ENCODE results near the gene GABRG3. TPM values are rescaled to one million over a fixed set of nuclear protein-coding genes. Genes with fewer than 3 reads are reported as not detected.

Gene GABRG3
- total and polyA plus RNA-seq, 3 donors from 2014 or later: 3.7 to 13.4 (median 6.9) TPM

- Histone ChIP-seq H3K27me3 (no peaks in the 10 kb centered on the region), H3K4me1 (no peaks in the 10 kb centered on the region), H3K27ac (no peak overlapping the region), H3K4me3 (no peak overlapping the region), H3K9me3 (no peaks in the 10 kb centered on the region), H3K36me3 (ENCODE audit: low read depth, missing control alignments) (no peaks in the 10 kb centered on the region)
- no peak for DNase-seq
- TF ChIP-seq, protein P1, sequence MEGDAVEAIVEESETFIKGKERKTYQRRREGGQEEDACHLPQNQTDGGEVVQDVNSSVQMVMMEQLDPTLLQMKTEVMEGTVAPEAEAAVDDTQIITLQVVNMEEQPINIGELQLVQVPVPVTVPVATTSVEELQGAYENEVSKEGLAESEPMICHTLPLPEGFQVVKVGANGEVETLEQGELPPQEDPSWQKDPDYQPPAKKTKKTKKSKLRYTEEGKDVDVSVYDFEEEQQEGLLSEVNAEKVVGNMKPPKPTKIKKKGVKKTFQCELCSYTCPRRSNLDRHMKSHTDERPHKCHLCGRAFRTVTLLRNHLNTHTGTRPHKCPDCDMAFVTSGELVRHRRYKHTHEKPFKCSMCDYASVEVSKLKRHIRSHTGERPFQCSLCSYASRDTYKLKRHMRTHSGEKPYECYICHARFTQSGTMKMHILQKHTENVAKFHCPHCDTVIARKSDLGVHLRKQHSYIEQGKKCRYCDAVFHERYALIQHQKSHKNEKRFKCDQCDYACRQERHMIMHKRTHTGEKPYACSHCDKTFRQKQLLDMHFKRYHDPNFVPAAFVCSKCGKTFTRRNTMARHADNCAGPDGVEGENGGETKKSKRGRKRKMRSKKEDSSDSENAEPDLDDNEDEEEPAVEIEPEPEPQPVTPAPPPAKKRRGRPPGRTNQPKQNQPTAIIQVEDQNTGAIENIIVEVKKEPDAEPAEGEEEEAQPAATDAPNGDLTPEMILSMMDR (IDR thresholded peaks at IDR 0.05): no peak
- TF ChIP-seq POLR2A (IDR thresholded peaks at IDR 0.05): no peak
- WGBS, 2 donors: 54 to 61% methylated on average over 2 of the region's 2 CpGs
- intact Hi-C loops (cut with DNase I; ENCODE audit: low total_unique reads): no loop called here
Observed at GRCh38 chr15:27066446-27066845, 95.5 kb downstream of the GABRG3 start.

GRCh38 chr15:27067175-27067574 lies 96.2 kb downstream of the GABRG3 start:
- Histone ChIP-seq H3K36me3 (ENCODE audit: low read depth, missing control alignments) (no peaks in the 10 kb centered on the region), H3K27me3 (no peaks in the 10 kb centered on the region), H3K4me3 (no peak overlapping the region), H3K4me1 (no peaks in the 10 kb centered on the region), H3K9me3 (no peaks in the 10 kb centered on the region), H3K27ac (no peak overlapping the region)
- 87 to 95% methylated on average over 7 to 12 of the region's 12 CpGs for WGBS, 2 donors
- intact Hi-C loops (cut with DNase I; ENCODE audit: low total_unique reads): no loop called here
- no peak for DNase-seq
- TF ChIP-seq POLR2A (IDR thresholded peaks at IDR 0.05): no peak
- TF ChIP-seq, protein P1 (IDR thresholded peaks at IDR 0.05): no peak

- Histone ChIP-seq H3K36me3 (ENCODE audit: low read depth, missing control alignments) (no peaks in the 10 kb centered on the region), H3K4me3 (no peak overlapping the region), H3K27me3 (no peaks in the 10 kb centered on the region), H3K9me3 (no peaks in the 10 kb centered on the region), H3K27ac (no peak overlapping the region), H3K4me1 (no peaks in the 10 kb centered on the region)
- DNase-seq: no peak
- TF ChIP-seq, protein P1 (IDR thresholded peaks at IDR 0.05): no peak
- TF ChIP-seq POLR2A (IDR thresholded peaks at IDR 0.05): no peak
- intact Hi-C loops (cut with DNase I; ENCODE audit: low total_unique reads): no loop called here
- 68 to 75% methylated on average over 6 of the region's 6 CpGs for WGBS, 2 donors
Observed at GRCh38 chr15:27070841-27071240, 99.9 kb downstream of the GABRG3 start.

DNA sequence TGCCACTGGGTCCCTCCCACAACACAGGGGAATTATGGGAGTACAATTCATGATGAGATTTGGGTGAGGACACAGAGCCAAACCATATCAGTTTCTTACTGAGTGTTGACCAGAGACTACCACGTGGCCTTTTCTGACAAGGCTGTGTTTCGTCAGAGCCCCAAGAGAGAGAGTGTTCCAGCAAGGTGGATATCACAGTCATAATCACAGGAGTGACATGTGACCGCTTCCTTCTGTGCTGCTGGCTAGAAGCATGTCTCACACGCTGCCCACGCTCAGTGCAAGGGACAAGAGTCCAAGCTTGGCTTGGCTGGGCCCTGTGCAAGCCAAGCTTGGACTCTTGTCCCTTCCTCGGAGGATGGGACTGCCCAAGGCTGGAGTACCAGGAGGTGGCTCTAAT lies 103.2 kb downstream of the GABRG3 start:
- Histone ChIP-seq H3K9me3 (no peaks in the 10 kb centered on the region), H3K4me3 (no peak overlapping the region), H3K27me3 (no peaks in the 10 kb centered on the region), H3K27ac (no peak overlapping the region), H3K36me3 (ENCODE audit: low read depth, missing control alignments) (no peaks in the 10 kb centered on the region), H3K4me1 (no peaks in the 10 kb centered on the region)
- WGBS, 2 donors: 87 to 92% methylated on average over 6 of the region's 6 CpGs
- no peak for DNase-seq
- intact Hi-C loops (cut with DNase I; ENCODE audit: low total_unique reads): no loop called here
- no peak for TF ChIP-seq POLR2A (IDR thresholded peaks at IDR 0.05)
- TF ChIP-seq, protein P1 (IDR thresholded peaks at IDR 0.05): no peak

GRCh38 chr15:27077790-27078189 lies 106.8 kb downstream of the GABRG3 start:
- no peak for DNase-seq
- no peaks in the 10 kb centered on the region for H3K4me1 ChIP-seq
- no peaks in the 10 kb centered on the region for H3K27me3 ChIP-seq
- no peak for TF ChIP-seq POLR2A (IDR thresholded peaks at IDR 0.05)
- TF ChIP-seq, protein P1 (IDR thresholded peaks at IDR 0.05): no peak
- WGBS, 2 donors: 70 to 79% methylated on average over 5 of the region's 5 CpGs
- no peaks in the 10 kb centered on the region for H3K36me3 ChIP-seq (ENCODE audit: low read depth, missing control alignments)
- no peak overlapping the region for H3K27ac ChIP-seq
- H3K9me3 ChIP-seq: no peaks in the 10 kb centered on the region
- H3K4me3 ChIP-seq: no peak overlapping the region
- intact Hi-C loops (cut with DNase I; ENCODE audit: low total_unique reads): no loop called here
